IPS-15b (cell line): ENCODE data around the gene TDRD7.

Experiments
- H3K27me3 ChIP-seq: one replicate; pipeline ENCODE4 v1.6.1; 2013; ENCODE audit warnings: low read length; ENCODE audit not compliant: control insufficient read depth, insufficient read depth
- H3K36me3 ChIP-seq: one replicate; pipeline ENCODE4 v1.6.1; 2013; ENCODE audit warnings: low read length; ENCODE audit not compliant: control insufficient read depth, insufficient read depth
- H3K4me1 ChIP-seq: one replicate; pipeline ENCODE4 v1.6.1; 2013; ENCODE audit warnings: mild to moderate bottlenecking, low read length; ENCODE audit not compliant: control insufficient read depth, insufficient read depth
- H3K4me3 ChIP-seq: one replicate; pipeline ENCODE4 v1.5.1; 2013; ENCODE audit warnings: low read depth, low read length
- H3K9ac ChIP-seq: one replicate; pipeline ENCODE4 v1.6.1; 2013; ENCODE audit warnings: low read depth, mild to moderate bottlenecking, low read length
- H3K9me3 ChIP-seq: one replicate; pipeline ENCODE4 v1.6.1; 2013; ENCODE audit warnings: mild to moderate bottlenecking, low read length; ENCODE audit not compliant: control insufficient read depth, insufficient read depth

The TDRD7 gene

DNA sequence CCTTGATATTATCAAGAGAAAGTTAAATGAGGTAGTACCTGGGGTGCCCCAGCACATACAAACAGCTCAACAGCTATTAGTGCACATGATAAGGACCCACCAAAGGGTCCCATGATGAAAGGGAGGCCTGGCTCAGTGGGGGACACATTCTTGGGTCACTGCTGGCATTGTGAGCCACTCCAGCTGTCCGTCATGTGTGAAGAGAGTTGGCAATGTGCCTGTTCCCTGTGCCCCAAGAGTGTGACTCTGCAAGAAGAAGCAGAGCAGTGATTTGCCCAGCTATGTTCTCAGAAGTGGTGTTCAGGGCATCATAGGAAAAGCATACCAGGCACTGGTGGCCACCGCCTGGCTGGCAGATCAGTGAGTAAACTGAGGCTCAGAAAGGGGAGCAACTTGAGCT lies 37.1 kb upstream of the TDRD7 start:
- Histone ChIP-seq H3K9ac (no peak overlapping the region), H3K4me1 (no peaks in the 10 kb centered on the region), H3K4me3 (no peak overlapping the region), H3K9me3 (no peaks in the 10 kb centered on the region), H3K36me3 (peaks cover 4% of the 10 kb centered on the region), H3K27me3 (no peaks in the 10 kb centered on the region)

- Histone ChIP-seq H3K9ac (no peak overlapping the region), H3K36me3 (no peaks in the 10 kb centered on the region), H3K27me3 (no peaks in the 10 kb centered on the region)
Observed at GRCh38 chr9:97376902-97377301, 35.0 kb upstream of the TDRD7 start.

DNA sequence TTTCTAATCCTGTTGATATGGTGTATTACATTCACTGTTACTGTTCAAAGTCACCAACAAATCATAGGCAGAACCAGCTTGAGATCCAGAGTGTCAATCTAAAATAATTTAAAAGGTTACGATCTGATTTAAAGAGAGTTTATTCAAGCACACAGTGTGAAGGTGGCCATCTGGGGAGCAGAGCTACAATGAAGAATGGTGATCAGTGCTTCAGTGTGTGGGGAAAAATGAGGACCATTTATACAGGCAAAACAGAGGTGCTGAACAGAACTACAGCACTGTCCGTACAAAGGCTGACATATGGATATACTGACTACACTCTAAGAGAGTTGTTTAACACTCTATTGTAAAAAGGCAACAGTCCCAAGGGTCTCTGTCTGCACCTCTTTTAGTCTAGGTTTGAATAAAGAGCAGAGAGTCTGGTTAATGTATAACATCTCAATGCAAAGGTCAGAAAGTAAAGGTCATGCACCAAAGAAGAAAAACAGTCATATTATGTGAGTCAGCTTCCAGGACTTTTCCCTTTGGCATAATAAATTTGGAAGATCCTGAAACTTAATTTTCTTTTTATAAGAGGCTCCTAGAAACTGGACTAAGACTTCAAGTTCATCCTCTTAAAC lies 29.7 kb upstream of the TDRD7 start:
- no peaks in the 10 kb centered on the region for H3K9me3 ChIP-seq
- H3K9ac ChIP-seq: no peak overlapping the region
- H3K4me3 ChIP-seq: no peak overlapping the region
- no peaks in the 10 kb centered on the region for H3K36me3 ChIP-seq
- peaks cover 4% of the 10 kb centered on the region for H3K4me1 ChIP-seq
- H3K27me3 ChIP-seq: no peaks in the 10 kb centered on the region

More at GRCh38 chr9:97376902-97377301, 35.0 kb upstream of the TDRD7 start:
- Histone ChIP-seq H3K9me3 (no peaks in the 10 kb centered on the region), H3K4me3 (no peak overlapping the region), H3K4me1 (no peaks in the 10 kb centered on the region)

GRCh38 chr9:97384406-97385262 lies 27.3 kb upstream of the TDRD7 start:
- no peak overlapping the region for H3K9ac ChIP-seq
- peaks cover 4% of the 10 kb centered on the region for H3K4me1 ChIP-seq
- H3K4me3 ChIP-seq: no peak overlapping the region
- peaks cover 9% of the 10 kb centered on the region for H3K27me3 ChIP-seq
- no peaks in the 10 kb centered on the region for H3K9me3 ChIP-seq
- no peaks in the 10 kb centered on the region for H3K36me3 ChIP-seq

DNA sequence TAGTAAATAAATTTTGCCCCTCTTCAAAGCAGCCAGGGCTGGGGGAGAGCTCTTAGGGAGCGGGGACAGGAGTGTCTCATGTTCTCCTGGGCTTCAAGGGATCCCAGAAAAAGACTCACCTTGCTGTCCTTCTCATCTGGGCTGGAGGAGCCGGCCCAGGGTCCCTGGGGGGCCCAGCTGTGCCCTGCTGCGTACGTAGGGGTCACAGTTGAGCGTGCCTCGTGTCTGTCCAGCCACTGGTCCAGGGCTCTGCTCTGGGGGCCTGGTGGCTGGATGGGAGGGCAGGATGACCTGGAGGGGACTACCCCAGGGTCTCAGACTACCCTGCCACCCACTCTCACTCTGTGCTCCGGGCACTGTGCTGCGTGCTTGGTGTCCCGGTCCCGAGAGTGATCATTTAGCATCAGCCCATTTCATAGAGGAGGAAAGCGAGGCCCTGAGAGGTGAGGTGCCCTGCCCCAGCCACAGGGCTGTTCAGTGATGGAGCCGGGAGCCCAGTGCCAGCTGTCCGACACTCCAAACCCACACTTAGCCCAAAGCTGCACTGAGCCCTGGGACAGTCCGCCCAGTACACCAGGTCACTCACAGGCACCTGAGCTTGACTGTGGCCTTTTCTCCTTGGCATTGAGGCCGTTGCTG lies 26.2 kb upstream of the TDRD7 start:
- H3K4me1 ChIP-seq: peaks cover 4% of the 10 kb centered on the region

GRCh38 chr9:97386265-97386633 lies 25.6 kb upstream of the TDRD7 start:
- Histone ChIP-seq H3K4me1 (peaks cover 4% of the 10 kb centered on the region), H3K4me3 (no peak overlapping the region), H3K9ac (no peak overlapping the region)

More for the DNA sequence above, 26.2 kb upstream of the TDRD7 start:
- Histone ChIP-seq H3K9ac (no peak overlapping the region), H3K27me3 (peaks cover 10% of the 10 kb centered on the region), H3K9me3 (no peaks in the 10 kb centered on the region), H3K4me3 (no peak overlapping the region), H3K36me3 (no peaks in the 10 kb centered on the region)

DNA sequence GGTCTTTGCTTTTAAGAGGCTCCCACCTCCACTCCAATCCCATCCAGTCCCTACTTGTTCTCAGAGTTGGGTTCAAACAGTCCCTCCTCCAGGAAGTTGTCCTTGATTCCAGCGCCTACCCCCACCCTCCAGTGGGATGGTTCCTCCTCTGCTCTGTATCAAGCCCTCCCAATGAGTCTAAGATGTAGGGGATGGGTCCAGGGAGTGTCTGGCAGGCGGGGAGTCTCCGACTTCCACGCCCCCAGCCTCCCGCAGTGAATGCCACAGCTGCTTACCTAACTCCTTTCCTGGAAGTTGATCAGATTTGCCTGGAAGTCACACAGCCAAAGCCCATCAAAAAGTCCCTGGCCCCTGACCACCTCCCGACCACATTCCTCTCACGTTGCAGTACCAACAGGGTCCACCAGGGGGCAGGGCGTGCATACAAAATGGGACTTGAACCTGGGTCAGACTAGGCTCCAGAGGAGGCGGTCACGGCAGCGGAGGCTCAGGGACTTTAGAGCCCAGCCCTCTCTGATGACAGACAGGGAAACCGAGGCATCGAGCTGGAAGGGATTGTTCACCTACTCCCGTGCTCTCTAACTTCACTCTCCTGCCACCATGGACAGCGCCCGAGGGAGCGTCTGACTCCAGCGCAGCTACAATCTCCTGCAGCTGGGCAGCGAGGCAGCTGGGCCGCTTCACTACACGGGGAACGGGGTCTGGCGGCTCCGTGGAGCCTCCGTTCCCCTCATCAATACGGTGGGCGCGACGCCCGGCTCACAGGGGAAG lies 25.0 kb upstream of the TDRD7 start:
- peaks cover 10% of the 10 kb centered on the region for H3K27me3 ChIP-seq
- no peaks in the 10 kb centered on the region for H3K36me3 ChIP-seq
- no peaks in the 10 kb centered on the region for H3K9me3 ChIP-seq
- peak overlapping the region; percentile 58 for H3K4me3 ChIP-seq
- peaks cover 4% of the 10 kb centered on the region for H3K4me1 ChIP-seq
- no peak overlapping the region for H3K9ac ChIP-seq

More at GRCh38 chr9:97386265-97386633, 25.6 kb upstream of the TDRD7 start:
- no peaks in the 10 kb centered on the region for H3K36me3 ChIP-seq
- no peaks in the 10 kb centered on the region for H3K9me3 ChIP-seq
- peaks cover 10% of the 10 kb centered on the region for H3K27me3 ChIP-seq

GRCh38 chr9:97387504-97387886 lies 24.4 kb upstream of the TDRD7 start:
- Histone ChIP-seq H3K27me3 (peaks cover 10% of the 10 kb centered on the region), H3K9ac (no peak overlapping the region), H3K4me1 (peaks cover 4% of the 10 kb centered on the region), H3K36me3 (no peaks in the 10 kb centered on the region), H3K9me3 (no peaks in the 10 kb centered on the region), H3K4me3 (peak overlapping the region; percentile 58)

DNA sequence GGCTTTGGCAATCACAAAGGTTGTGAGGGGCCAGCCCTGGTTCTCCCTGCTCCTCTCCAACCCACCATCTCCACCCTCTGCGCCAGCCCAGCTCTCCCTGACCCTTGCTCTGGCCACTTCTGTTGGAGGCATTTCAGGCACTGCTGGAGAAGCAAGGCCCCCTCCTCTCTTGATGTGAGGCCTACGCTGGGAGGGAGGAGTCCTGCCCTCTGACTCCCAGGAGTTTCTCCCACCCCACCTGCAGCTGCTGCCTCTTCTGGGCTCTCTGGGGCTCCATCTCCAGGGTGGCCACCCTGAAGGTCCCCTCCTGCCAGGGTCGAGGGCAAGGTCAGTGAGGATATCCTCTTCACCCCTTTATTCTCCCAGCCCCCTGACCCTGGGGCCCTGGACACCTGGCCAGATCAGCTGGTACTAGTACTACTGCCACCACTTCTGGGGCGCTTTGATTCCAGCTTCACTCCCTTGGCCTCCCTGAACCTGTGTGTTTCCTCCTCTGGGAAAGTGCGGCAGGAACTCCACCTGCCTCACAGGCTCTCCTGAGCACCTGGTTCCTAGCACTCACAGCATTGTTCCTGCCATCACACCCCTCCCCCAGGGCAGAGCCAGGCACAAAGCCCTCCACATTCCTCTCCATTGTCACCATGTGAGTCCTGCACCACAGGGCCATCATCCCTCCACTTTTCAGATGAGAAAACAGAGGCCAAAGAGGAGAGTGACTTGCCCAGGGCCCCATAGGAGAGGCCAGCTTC lies 23.8 kb upstream of the TDRD7 start:
- Histone ChIP-seq H3K4me3 (no peak overlapping the region), H3K9me3 (no peaks in the 10 kb centered on the region), H3K9ac (no peak overlapping the region), H3K27me3 (peaks cover 10% of the 10 kb centered on the region), H3K4me1 (peaks cover 4% of the 10 kb centered on the region), H3K36me3 (no peaks in the 10 kb centered on the region)

- no peak overlapping the region for H3K4me3 ChIP-seq
- peaks cover 4% of the 10 kb centered on the region for H3K4me1 ChIP-seq
- H3K27me3 ChIP-seq: peaks cover 10% of the 10 kb centered on the region
- no peaks in the 10 kb centered on the region for H3K9me3 ChIP-seq
- H3K9ac ChIP-seq: no peak overlapping the region
- no peaks in the 10 kb centered on the region for H3K36me3 ChIP-seq
Observed at GRCh38 chr9:97388721-97389238, 23.1 kb upstream of the TDRD7 start.

- Histone ChIP-seq H3K9ac (no peak overlapping the region), H3K4me1 (peaks cover 4% of the 10 kb centered on the region), H3K27me3 (peaks cover 10% of the 10 kb centered on the region), H3K9me3 (no peaks in the 10 kb centered on the region), H3K36me3 (no peaks in the 10 kb centered on the region), H3K4me3 (no peak overlapping the region)
Observed at GRCh38 chr9:97389249-97389648, 22.6 kb upstream of the TDRD7 start.
